NCI-H748 (cell line): ENCODE data around the gene NFIC.

Experiments used
- DNase-seq: peaks from one replicate; lab custom pipeline; 2025; ENCODE audit not compliant: unreplicated experiment; lab: John Stamatoyannopoulos, UW

Gene NFIC

DNA sequence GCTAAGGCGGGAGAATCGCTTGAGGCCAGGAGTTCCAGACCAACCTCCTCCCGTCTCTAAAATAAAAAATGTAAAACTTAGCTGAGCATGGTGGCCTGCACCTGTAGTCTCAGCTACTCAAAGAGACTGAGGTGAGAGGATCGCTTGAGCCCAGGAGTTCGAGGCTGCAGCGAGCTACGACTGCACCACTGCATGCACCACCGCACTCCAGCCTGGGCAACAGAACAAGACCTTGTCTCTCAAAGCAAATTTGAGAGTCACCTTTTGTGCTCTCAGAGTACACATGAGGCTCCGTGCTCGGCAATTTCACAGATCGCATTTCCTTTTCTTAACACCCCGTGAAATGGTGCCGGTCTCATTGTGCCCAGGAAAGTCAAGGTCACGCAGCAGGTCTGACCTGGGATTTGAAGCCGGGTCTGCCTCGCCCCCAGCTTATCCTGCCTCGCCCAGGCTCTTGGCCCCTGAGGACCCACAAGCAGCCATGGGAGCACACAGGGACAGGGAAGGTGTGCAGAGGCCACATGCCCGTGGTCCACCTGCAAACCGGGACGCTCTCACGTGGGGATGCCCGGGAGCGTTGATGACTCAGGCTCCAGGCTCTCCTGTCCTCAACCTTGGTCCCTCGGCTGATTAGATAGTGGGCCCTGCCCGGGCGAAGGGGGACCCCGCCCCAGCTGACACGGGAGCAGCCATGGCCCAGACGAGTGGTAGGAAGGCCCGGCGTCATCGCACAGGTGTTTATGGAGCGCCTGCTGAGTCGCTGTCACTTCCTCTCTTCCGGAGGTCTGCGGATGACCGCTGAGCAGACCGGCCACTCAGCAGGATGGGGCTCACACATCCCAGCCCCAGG is 115.1 kb downstream of the NFIC start:
- no peak for DNase-seq

DNA sequence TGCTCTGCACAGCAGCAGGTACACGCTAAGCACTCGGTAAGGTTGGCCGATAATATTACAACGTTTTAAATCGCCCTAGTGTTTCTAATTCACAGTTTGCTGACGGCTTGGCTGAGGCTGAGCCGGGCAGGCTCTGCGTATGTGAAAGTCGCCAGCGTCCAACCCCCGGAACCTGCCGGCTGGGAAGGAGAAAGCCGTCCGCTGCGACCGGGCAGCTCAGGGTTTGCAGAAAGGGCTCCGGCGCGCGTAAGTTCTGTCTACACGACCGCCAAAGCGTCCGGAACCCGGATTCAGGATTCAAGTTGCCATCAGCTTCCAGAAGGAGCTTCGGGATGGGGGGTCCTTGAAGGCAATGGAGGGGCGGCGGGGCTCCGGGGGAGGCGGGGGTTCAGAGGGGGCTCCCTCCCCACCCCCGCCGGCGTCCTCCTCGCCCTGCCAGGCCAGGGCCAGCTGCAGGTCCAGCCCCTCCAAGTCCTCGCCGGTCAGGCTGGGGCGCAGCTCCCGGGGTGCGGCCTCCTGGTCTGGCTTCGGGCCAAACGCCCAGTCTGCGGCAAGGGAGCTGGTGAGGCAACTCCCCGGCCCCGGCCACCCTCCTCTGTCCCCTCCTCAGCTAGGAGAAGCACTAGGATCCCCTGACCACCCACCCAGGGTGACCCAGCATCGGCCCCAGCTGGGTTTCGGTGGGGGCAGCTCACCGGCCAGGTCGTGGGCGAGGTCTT is 116.3 kb downstream of the NFIC start:
- peak; percentile 51 for DNase-seq

DNA sequence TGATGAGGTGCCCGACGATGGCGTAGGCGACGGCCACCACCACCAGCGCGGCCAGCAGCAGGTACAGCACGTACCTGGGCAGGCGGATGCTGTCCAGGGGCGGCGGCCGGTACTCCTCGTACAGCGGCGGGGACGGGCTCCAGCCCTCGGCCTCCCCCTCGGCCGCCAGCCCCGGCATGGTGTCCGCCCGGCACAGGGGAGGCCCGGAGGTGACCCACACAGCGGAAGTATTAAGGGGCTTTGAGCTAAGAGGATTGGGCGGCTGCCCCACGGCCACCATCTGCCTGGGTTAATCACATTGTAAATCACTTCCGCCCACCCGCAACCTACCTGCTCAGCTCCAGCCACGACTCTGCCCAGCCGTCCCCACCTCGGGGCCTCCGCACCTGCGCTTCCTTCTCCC is 116.8 kb downstream of the NFIC start, which contains the start of gene SMIM44:
Gene SMIM44, minus strand, starts transcription at position 216 of the 403 bp plus-strand sequence. Its CDS starts 38 bp downstream, at position 178.
- DNase-seq, result peak; percentile 51

DNA sequence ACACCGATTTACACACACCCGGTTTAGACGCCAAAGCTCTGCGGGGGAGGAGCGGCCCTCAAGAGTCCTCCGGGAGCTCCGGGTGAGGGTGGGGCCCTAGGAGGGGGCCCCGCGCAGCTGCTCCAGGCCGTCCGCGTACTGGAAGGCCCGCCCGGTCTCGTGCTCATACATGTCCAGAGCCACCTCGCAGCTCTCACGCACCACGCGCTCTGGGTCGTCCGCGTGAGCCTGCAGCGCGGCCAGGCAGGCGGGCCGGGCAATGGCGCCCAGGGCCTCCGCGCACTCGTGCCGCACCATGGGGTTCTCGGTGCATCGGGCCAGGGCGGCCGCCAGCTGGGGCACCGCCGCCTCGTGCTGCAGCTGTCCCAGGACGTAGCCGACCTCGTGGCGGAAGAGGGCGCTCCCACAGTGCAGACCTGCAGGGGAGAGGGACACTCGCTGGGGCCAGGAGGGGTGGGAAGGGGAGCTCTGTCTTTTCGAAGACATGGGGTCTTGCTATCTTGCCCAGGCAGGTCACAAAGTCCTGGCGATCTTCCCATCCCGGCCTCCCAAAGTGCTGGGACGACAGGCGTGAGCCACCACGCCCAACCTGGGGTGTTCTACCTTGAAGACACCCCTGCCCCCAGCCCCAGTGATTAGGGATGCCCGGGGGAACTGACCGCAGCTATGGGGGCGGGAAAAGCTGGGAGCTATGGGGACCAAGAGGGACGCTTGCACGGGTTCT is 125.2 kb downstream of the NFIC start:
- DNase-seq, result no peak

DNA sequence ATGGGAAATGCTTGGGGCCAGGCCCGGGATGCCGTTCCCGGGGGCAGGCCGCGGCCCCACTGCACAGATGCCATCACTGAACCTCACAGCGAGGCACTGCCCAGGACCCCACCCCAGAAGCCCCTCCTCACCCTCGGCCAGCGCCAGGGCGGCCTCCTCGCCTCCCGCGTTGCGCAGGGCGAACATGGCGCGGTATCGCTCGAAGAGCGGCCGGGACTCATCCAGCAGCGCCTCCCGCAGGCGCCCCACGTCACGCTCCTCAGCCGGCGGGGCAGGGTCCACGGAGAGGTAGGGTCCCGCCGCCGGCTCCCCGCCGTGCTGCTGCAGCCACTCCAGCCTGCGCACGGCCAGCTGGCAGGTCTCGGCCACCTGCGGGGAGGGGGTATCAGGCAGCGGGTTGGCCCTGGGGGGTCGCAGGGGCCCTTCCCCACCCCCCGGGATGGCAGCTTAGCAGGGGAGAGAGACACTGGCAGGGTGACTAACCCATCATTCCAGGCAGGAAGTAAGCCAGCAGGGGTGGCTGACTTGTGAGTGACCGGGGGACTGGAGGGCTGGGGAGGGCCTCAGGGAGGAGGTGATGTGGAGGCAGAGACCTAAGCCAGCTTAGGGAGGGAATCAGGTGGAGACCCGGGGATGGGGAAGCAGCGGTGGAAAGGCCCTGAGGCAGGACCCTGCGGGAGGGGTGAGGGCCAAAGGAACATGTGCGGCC is 125.9 kb downstream of the NFIC start:
- DNase-seq, result no peak

DNA sequence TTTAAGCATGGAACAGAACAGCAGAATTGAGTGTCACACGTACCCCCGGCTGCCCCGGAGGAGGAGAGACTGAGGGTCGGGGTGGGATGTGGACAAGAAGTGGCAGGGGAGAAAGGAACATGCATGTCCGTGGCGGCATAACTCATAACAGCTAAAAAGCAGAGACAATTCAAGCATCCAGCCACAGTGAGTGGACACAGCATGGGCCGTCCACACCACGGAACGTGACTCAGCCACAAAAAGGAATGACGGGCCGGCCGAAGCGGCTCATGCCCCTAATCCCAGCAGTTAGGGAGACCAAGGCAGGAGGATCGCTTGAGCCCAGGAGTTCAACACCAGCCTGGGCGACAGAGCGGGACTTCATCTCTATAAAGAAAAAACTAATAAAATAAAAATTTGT is 126.5 kb downstream of the NFIC start:
- no peak for DNase-seq

DNA sequence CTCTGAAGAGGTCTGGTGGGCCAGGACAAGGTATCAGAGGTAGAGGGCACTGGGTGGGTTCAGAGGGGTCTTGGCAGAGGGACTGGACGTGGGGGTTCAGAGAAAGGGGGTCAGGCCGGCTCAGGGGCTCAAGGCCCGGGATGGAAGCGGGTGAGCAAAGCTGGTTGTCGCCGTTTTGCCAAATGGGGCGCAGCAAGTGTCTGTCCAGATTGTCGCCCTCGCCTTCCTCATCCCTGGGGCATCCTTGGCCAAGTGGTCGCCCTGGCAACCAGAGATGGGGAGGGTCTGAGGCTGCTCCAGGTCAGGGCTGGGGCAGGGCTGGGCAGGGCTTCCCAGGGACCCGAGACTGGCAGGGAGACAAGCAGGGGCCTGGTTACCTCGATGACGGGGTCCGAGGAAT is 127.3 kb downstream of the NFIC start:
- no peak for DNase-seq

DNA sequence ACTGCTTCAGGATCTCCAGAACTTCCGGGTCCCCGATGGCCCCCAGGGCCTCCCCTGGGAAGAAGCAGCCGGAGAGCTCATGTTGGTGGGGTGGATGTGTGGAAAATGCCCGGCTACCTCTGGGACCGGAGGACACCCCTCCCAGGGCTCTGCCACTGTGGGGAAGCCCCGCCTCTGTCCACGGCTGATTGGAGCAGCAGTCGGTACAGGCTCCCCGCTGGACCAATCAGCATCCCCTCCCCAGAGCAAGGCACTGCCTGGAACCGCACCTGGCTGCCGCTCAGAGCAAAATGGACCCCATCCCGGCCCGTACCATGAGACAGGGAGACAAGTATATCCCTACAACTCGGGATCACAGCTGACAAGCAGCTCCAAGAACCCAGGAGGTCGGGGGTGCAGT is 127.7 kb downstream of the NFIC start:
- no peak for DNase-seq

DNA sequence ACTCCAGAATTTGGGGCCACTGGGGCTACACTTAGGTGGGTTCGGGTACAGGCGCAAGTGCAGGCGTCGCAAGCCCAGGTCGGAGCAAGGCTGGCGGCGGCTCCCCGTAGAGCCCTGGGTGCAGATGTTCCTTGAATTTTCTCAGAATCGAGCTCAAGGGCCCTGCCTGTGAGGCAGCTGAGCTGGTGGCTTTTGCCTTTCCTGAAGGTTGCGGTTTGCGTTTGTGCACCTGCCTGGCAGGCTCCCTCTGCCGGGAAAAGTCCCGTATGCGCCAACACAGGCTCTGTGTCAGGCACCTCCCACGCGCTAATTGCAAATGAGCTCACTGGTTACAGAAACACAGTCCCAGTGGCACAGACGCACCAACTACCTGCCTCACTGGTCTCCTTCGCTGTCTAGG is 128.2 kb downstream of the NFIC start:
- no peak for DNase-seq

DNA sequence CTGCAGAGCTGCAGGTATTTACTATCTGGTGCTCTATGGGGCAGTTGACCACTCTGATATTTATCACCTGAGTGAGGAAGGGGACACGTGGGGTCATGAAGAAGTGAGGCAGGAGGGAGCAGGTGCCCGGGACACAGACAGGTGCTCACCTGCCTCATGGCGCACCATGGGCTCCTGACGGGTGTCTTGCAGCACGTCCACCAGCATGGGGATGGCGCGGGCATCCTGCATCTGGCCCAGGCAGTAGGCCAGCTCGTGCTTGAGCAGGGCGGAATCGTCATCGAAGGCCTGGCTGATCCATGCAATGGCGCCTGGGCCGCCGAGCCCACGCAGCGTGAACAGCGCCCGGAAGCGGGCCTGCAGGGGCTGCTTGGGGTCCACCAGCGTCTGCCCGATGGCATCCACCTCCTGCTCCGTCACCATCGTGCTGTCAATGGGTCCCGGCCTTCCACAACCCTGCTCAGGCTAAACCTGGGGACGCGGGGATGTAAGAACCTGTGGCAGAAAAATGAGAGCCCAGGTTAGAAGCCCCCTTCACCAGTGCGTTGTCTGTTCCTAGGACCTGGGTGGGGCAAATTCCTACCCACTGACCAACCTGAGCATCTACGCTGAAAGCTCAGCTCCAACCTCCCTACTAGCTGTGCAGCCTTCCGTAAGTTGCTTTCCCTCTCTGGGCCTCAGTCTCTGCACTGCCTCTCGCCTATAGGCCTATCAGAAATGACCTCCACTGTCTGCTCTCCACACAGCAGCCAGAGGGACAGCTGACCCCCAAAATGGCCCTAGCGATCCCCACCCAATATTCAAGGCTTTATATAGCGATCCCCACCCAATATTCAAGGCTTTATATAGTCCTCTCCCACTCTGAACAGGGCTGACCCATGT is 130.2 kb downstream of the NFIC start:
- no peak for DNase-seq

DNA sequence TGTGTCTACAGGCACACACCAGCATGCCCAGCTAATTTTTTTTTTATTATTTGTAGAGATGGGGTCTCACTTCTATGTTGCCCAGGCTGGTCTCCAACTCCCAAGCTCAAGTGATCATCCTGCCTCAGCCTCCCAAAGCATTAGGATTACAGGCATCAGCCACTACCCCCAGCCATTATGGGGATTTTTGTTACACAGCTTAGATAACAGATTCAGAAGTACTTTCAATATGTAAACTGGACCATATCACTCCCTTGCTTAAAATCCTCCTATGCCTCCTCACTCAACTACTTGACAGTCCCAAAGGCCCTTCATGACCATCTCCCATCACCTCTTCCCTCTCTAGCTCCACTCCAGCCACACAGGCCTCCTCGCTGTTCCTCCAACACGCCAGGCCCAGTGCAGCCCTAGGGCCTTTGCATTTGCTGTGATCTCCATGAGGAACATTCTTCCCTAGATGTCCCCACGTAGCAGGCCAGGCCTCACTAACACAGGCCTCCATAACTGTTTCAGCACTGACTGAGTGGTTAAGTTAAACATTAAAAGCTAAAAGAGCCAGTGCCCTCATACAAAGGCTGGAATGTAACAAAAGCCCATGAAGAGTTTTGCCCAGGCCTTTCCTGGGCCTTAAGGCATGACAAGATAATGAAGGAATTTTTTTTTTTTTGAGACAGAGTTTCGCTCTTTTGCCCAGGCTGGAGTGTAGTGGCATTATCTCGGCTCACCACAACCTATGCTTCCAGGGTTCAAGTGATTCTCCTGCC is 131.6 kb downstream of the NFIC start:
- no peak for DNase-seq

DNA sequence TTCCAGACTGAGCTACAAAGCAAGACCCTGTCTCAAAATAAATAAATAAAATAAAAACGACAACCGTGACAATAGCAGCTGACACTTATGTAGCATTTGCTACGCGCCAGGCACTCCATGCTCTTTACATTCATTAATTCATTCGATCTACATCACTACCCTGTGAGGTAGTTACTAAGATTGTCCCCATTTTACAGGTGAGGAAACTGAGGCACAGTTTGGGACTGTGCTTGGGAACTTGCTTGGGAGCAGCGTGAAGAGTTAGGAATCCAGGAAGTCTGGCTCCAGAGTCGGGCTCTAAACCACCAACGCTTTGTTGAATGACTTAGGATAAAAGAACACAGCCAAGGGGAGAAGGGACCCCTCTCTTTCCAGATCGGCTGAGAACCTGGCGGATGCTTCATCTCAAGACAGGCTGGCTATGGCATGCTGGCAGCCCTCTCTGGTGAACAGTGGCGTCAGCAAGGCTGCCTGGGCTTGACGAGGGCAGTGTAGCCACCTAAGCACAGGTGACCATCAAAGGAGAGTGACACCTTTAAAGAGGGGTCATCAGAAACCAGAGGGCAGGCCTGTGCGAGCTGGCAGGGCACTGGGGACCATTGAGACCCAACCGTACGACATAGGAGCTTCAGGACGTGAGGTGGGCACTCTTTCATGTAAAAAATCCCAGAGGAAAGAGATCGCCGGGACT is 133.5 kb downstream of the NFIC start:
- peak; percentile 6 for DNase-seq

DNA sequence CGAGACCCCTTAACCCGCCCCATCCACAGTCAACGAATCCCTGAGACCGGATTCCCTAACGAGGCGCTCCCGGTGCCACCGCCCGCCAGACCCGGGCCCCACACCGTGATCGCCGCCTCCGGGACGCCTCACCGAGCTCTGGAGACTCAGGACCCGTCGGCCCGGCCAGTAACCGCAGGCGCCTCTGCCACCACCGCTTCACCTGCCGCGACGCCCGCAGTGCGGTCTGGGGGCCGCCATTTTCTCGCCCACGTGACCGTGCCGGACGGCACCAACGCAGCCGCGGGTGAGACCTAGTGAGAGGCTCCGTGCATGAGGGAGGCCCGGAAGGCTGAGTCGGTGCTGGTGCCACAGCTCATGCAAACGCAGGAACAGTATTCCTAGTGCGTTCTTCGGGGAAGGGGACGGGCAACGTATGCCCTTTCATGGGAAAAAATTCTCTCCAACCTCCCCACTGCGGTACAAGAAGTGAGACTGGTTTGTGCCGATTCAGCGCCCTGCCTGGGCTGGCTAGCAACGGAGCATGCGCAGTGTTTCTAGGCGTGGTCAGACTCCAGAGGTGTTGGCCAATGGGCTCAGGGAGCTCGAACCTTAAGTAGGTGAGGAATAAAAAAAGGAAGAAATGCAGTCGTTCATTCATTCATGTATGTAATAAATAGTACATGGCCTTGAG is 134.2 kb downstream of the NFIC start, which contains the start of gene DOHH:
Gene DOHH, minus strand, starts transcription at position 246 of the 673 bp plus-strand sequence. CDS start 3,860 bp downstream, outside the sequence.
- peak; percentile 93 for DNase-seq

DNA sequence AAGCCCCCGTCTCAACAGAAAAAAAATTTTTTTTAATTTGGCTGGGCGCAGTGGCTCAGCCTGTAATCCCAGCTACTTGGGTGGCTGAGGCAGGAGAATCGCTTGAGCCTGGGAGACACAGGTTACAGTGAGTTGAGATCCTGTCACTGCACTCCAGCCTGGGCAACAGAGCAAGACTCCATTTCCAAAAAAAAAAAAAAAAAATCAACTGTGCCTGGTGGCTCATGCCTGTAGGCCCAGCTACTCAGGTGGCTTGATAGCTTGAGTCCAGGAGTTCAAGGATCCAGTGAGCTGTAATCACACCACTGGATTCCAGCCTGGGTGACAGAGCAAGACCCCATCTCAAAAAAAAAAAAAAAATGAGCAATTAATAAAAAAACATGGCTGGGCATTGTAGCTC is 135.4 kb downstream of the NFIC start:
- no peak for DNase-seq

DNA sequence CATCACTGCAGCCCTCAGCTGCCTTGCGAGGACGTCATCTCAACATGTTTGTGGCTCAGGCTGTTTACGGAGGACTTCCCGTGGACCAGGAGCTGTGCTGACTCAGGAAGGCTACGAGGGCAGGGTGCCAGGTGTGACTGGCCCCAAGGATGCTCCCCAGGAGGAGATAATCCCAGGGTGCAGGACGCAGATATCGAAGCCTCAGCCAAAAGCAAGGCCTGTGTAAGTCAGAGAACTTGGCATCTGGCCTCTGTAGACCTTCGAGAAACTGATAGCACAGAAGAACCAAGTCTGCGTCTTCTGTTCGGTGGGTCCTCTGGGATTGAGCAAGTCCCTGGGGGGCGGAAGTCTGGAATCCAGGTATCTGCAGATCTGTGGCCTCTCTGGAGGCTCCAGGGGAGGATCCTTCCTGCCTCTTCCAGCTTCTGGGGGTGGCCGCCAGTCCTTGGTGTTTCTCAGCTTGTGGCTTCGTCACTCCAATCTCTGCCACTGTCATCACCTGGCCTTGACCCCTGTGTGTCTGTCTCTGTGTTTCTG is 136.7 kb downstream of the NFIC start:
- no peak for DNase-seq

DNA sequence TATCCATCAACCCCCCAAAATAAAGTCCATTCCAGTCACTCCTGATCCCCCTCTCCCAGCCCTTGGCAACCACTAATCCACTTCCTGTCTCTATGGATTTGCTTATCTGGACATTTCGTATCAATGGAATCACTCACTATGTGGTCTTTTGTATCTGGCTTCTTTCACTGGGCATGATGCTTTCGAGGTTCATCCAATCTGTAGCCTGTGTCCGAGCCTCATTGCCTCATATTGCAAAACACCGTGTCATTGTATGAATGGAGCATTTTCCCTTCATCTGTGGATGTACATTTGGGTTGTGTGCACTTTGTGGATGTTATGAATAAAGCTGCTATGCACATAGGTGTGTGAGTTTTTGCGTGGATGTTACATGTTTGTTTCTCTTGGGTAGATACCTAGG is 138.4 kb downstream of the NFIC start:
- no peak for DNase-seq

DNA sequence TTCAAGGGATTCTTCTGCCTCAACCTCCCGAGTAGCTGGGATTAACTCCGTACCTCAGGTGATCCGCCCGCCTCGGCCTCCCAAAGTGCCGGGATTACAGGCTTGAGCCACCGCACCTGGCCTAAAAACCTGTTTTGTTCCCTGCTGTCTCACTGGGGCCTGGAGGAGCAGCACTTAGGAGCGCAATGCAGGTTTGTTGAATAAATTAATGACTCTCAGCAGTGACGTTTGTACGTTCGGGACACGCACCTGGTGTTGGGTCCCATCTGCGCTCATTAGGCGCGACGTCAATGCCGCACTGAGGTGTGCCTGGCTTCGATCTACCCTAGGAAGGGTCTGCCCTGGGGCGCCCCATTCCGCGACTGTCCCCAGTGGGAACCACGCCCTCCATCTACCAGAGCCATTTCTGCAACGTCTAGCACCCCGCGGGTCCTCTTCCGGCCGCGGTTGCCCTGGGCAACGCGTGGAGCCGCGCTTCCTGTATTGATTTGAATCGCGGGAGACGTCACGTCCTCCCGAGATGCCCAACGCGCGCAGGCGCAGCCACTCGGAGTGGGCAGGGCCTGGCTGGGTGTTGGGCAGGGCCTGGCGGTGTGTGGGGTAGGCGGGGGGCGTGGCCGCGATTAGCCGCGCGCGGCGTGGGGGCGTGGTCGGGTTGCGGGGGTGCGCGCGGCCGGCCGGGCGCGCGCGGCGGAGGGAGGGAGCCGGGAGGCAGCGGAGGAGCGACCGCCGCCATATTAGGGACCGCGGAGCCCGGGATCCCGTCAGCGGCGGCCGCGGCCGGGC is 139.4 kb downstream of the NFIC start, which contains the start of gene FZR1:
Gene FZR1, plus strand, starts transcription at position 714 of the 786 bp plus-strand sequence. CDS start 16,679 bp downstream, outside the sequence.
- DNase-seq, result peak; percentile 98
